ENCODE data around the gene DCAF11. TPM values are rescaled to one million over a fixed set of nuclear protein-coding genes. Genes with fewer than 3 reads are reported as not detected.

DCAF11 gene
- total and polyA plus RNA-seq, 2 of the 13 experiments (the other 11 are each of a cell fraction or from before 2014, with no cell fraction given): 150 to 257 TPM

DNA sequence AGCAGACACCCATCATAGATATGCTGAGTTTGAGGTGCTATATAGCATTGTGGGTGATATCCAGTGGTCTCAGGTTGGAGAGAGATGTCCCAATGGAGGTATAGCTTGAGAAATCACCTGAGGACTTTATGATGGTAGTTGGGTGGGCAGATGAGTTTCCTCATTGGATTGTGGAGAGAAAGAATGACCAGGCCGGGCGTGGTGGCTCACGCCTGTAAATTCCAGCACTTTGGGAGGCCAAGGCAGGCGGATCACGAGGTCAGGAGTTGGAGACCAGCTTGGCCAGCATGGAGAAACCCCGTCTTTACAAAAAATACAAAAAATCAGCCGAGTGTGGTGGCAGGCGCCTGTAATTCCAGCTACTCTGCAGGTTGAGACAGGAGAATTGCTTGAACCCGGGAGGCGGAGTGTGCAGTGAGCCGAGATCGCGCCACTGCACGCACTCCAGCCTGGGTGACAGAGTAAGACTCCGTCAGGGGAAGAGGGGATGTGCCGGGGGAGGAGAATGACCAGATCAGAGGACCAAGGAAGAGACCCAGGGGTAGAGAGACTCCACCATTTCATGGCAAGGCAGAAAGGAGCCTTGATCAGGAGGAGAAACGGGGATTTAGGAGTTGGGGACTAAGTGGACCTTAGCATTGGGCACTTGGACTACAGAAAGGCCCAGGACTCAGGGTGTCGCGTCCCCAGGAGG lies 21.2 kb upstream of the DCAF11 start (continued):
- TF ChIP-seq, protein P1, sequence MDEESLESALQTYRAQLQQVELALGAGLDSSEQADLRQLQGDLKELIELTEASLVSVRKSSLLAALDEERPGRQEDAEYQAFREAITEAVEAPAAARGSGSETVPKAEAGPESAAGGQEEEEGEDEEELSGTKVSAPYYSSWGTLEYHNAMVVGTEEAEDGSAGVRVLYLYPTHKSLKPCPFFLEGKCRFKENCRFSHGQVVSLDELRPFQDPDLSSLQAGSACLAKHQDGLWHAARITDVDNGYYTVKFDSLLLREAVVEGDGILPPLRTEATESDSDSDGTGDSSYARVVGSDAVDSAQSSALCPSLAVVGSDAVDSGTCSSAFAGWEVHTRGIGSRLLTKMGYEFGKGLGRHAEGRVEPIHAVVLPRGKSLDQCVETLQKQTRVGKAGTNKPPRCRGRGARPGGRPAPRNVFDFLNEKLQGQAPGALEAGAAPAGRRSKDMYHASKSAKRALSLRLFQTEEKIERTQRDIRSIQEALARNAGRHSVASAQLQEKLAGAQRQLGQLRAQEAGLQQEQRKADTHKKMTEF (CRISPR knock-in tag; IDR thresholded peaks at IDR 0.05): no peak
- TF ChIP-seq NPAS2 (CRISPR knock-in tag; IDR thresholded peaks at IDR 0.05; ENCODE audit: borderline replicate concordance): no peak
- TF ChIP-seq KDM5A (IDR thresholded peaks at IDR 0.05; ENCODE audit: borderline replicate concordance, low read length): no peak
- TF ChIP-seq TFAP4 (IDR thresholded peaks at IDR 0.05; ENCODE audit: borderline replicate concordance, low read depth): no peak
- no peak for TF ChIP-seq PHF8 (CRISPR knock-in tag; IDR thresholded peaks at IDR 0.05)
- peak; percentile 93 for TF ChIP-seq ZNF839 (CRISPR knock-in tag; IDR thresholded peaks at IDR 0.05; ENCODE audit: borderline replicate concordance)
- TF ChIP-seq, protein P2, sequence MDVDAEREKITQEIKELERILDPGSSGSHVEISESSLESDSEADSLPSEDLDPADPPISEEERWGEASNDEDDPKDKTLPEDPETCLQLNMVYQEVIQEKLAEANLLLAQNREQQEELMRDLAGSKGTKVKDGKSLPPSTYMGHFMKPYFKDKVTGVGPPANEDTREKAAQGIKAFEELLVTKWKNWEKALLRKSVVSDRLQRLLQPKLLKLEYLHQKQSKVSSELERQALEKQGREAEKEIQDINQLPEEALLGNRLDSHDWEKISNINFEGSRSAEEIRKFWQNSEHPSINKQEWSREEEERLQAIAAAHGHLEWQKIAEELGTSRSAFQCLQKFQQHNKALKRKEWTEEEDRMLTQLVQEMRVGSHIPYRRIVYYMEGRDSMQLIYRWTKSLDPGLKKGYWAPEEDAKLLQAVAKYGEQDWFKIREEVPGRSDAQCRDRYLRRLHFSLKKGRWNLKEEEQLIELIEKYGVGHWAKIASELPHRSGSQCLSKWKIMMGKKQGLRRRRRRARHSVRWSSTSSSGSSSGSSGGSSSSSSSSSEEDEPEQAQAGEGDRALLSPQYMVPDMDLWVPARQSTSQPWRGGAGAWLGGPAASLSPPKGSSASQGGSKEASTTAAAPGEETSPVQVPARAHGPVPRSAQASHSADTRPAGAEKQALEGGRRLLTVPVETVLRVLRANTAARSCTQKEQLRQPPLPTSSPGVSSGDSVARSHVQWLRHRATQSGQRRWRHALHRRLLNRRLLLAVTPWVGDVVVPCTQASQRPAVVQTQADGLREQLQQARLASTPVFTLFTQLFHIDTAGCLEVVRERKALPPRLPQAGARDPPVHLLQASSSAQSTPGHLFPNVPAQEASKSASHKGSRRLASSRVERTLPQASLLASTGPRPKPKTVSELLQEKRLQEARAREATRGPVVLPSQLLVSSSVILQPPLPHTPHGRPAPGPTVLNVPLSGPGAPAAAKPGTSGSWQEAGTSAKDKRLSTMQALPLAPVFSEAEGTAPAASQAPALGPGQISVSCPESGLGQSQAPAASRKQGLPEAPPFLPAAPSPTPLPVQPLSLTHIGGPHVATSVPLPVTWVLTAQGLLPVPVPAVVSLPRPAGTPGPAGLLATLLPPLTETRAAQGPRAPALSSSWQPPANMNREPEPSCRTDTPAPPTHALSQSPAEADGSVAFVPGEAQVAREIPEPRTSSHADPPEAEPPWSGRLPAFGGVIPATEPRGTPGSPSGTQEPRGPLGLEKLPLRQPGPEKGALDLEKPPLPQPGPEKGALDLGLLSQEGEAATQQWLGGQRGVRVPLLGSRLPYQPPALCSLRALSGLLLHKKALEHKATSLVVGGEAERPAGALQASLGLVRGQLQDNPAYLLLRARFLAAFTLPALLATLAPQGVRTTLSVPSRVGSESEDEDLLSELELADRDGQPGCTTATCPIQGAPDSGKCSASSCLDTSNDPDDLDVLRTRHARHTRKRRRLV (CRISPR knock-in tag; IDR thresholded peaks at IDR 0.05): no peak
- no peak for TF ChIP-seq ZBTB49 (CRISPR knock-in tag; IDR thresholded peaks at IDR 0.05; ENCODE audit: borderline replicate concordance)
- TF ChIP-seq RORA (CRISPR knock-in tag; IDR thresholded peaks at IDR 0.05): no peak
- no peak for TF ChIP-seq U2AF1 (optimal IDR thresholded peaks at IDR 0.05; ENCODE audit: low read depth, low read length)
- no peak for TF ChIP-seq MXD4 (CRISPR knock-in tag; IDR thresholded peaks at IDR 0.05)
- TF ChIP-seq FOSL1 (CRISPR knock-in tag; IDR thresholded peaks at IDR 0.05; ENCODE audit: borderline replicate concordance): no peak
- no peak; the same call in none of the 2 replicates for TF ChIP-seq ZNF879 (CRISPR knock-in tag; IDR thresholded peaks at IDR 0.05)
- no peak for TF ChIP-seq HMG20B (CRISPR knock-in tag; conservative IDR thresholded peaks at IDR 0.05)
- no peak for TF ChIP-seq STAT5B (CRISPR knock-in tag; IDR thresholded peaks at IDR 0.05)
- no peak for TF ChIP-seq AGO2 (optimal IDR thresholded peaks at IDR 0.05; ENCODE audit: low read depth, low read length)
- TF ChIP-seq RELA (CRISPR knock-in tag; IDR thresholded peaks at IDR 0.05): no peak
